HUES48 (cell line): ENCODE data around the gene CHRDL1.

Source experiments
- H3K27ac ChIP-seq: one replicate; pipeline ENCODE4 v1.7.0; 2013; ENCODE audit warnings: low read depth, low read length, inconsistent platforms
- H3K27me3 ChIP-seq: 2 replicates; pipeline ENCODE4 v1.6.1; 2013; ENCODE audit warnings: mild to moderate bottlenecking, low read length; ENCODE audit not compliant: control insufficient read depth, insufficient read depth
- H3K36me3 ChIP-seq: 2 replicates; pipeline ENCODE4 v1.6.1; 2013; ENCODE audit warnings: low read length; ENCODE audit not compliant: control insufficient read depth, insufficient read depth
- H3K4me1 ChIP-seq: 2 replicates; pipeline ENCODE4 v1.6.1; 2013; ENCODE audit warnings: mild to moderate bottlenecking, low read length; ENCODE audit not compliant: control insufficient read depth, insufficient read depth
- H3K4me3 ChIP-seq: 2 replicates; pipeline ENCODE4 v1.5.1; 2013; ENCODE audit warnings: mild to moderate bottlenecking, low read depth, low read length
- H3K9ac ChIP-seq: 2 replicates; pipeline ENCODE4 v1.6.1; 2013; ENCODE audit warnings: mild to moderate bottlenecking, low read depth, low read length, moderate library complexity
- H3K9me3 ChIP-seq: 2 replicates; pipeline ENCODE4 v1.6.1; 2013; ENCODE audit warnings: low read length; ENCODE audit not compliant: control insufficient read depth, insufficient read depth

The CHRDL1 gene

GRCh38 chrX:110743679-110744340, 51.8 kb downstream of the CHRDL1 start:
- Histone ChIP-seq H3K4me3 (no peak overlapping the region), H3K27me3 (peaks cover 4% of the 10 kb centered on the region; the same call in 1 of the 2 replicates), H3K27ac (no peak overlapping the region), H3K9ac (no peak overlapping the region), H3K36me3 (no peaks in the 10 kb centered on the region), H3K4me1 (no peaks in the 10 kb centered on the region), H3K9me3 (no peaks in the 10 kb centered on the region)

GRCh38 chrX:110741213-110741796, 54.3 kb downstream of the CHRDL1 start:
- Histone ChIP-seq H3K9ac (no peak overlapping the region), H3K4me1 (no peaks in the 10 kb centered on the region), H3K9me3 (no peaks in the 10 kb centered on the region), H3K27me3 (0 out of 2 replicates have a peak, but pooled peaks cover 3% of the 10 kb centered on the region), H3K4me3 (no peak overlapping the region), H3K36me3 (no peaks in the 10 kb centered on the region), H3K27ac (no peak overlapping the region)

- Histone ChIP-seq H3K4me1 (peaks cover 14% of the 10 kb centered on the region), H3K9me3 (no peaks in the 10 kb centered on the region), H3K4me3 (no peak overlapping the region), H3K36me3 (no peaks in the 10 kb centered on the region), H3K27ac (no peak overlapping the region), H3K27me3 (no peaks in the 10 kb centered on the region), H3K9ac (no peak overlapping the region)
Measured at GRCh38 chrX:110734894-110735541, 60.6 kb downstream of the CHRDL1 start.

- Histone ChIP-seq H3K4me1 (peaks cover 14% of the 10 kb centered on the region), H3K9ac (no peak overlapping the region), H3K27me3 (no peaks in the 10 kb centered on the region), H3K4me3 (no peak overlapping the region), H3K9me3 (no peaks in the 10 kb centered on the region), H3K27ac (no peak overlapping the region), H3K36me3 (no peaks in the 10 kb centered on the region)
Measured at GRCh38 chrX:110734271-110734670, 61.3 kb downstream of the CHRDL1 start.

GRCh38 chrX:110733166-110733565, 62.5 kb downstream of the CHRDL1 start:
- Histone ChIP-seq H3K27me3 (no peaks in the 10 kb centered on the region), H3K9ac (no peak overlapping the region), H3K27ac (no peak overlapping the region), H3K36me3 (no peaks in the 10 kb centered on the region), H3K9me3 (no peaks in the 10 kb centered on the region), H3K4me1 (peaks cover 14% of the 10 kb centered on the region), H3K4me3 (no peak overlapping the region)

- Histone ChIP-seq H3K9me3 (no peaks in the 10 kb centered on the region), H3K9ac (no peak overlapping the region), H3K36me3 (no peaks in the 10 kb centered on the region), H3K27me3 (no peaks in the 10 kb centered on the region), H3K4me1 (peaks cover 14% of the 10 kb centered on the region), H3K4me3 (no peak overlapping the region), H3K27ac (no peak overlapping the region)
Measured at GRCh38 chrX:110732266-110732665, 63.4 kb downstream of the CHRDL1 start.

- no peak overlapping the region for H3K9ac ChIP-seq
- H3K4me3 ChIP-seq, result no peak overlapping the region
- no peak overlapping the region for H3K27ac ChIP-seq
- no peaks in the 10 kb centered on the region for H3K36me3 ChIP-seq
- H3K27me3 ChIP-seq, result no peaks in the 10 kb centered on the region
- no peaks in the 10 kb centered on the region for H3K9me3 ChIP-seq
- 0 out of 2 replicates have a peak, but pooled peaks cover 3% of the 10 kb centered on the region for H3K4me1 ChIP-seq
Measured at GRCh38 chrX:110723844-110724243, 71.8 kb downstream of the CHRDL1 start.

- Histone ChIP-seq H3K9ac (no peak overlapping the region), H3K4me3 (no peak overlapping the region), H3K27ac (no peak overlapping the region), H3K36me3 (no peaks in the 10 kb centered on the region; the same call in 1 of the 2 replicates), H3K4me1 (0 out of 2 replicates have a peak, but pooled peaks cover 3% of the 10 kb centered on the region), H3K9me3 (no peaks in the 10 kb centered on the region), H3K27me3 (no peaks in the 10 kb centered on the region)
Measured at GRCh38 chrX:110722135-110722534, 73.5 kb downstream of the CHRDL1 start.

GRCh38 chrX:110713666-110714065, 82.0 kb downstream of the CHRDL1 start:
- H3K4me3 ChIP-seq, result no peak overlapping the region
- H3K27ac ChIP-seq, result no peak overlapping the region
- H3K36me3 ChIP-seq, result no peaks in the 10 kb centered on the region; the same call in 1 of the 2 replicates
- H3K27me3 ChIP-seq, result peaks cover 7% of the 10 kb centered on the region; the same call in 1 of the 2 replicates
- no peaks in the 10 kb centered on the region for H3K9me3 ChIP-seq
- no peaks in the 10 kb centered on the region for H3K4me1 ChIP-seq
- H3K9ac ChIP-seq, result no peak overlapping the region

GRCh38 chrX:110706446-110706845, 89.2 kb downstream of the CHRDL1 start:
- Histone ChIP-seq H3K4me1 (no peaks in the 10 kb centered on the region), H3K9ac (no peak overlapping the region)

GRCh38 chrX:110703641-110704040, 92.0 kb downstream of the CHRDL1 start:
- Histone ChIP-seq H3K27ac (no peak overlapping the region), H3K4me3 (no peak overlapping the region), H3K4me1 (no peaks in the 10 kb centered on the region), H3K27me3 (peaks cover 3% of the 10 kb centered on the region; the same call in 1 of the 2 replicates), H3K9me3 (no peaks in the 10 kb centered on the region), H3K36me3 (no peaks in the 10 kb centered on the region), H3K9ac (no peak overlapping the region)

More at GRCh38 chrX:110706446-110706845, 89.2 kb downstream of the CHRDL1 start:
- Histone ChIP-seq H3K4me3 (no peak overlapping the region), H3K27me3 (peaks cover 7% of the 10 kb centered on the region), H3K27ac (no peak overlapping the region), H3K9me3 (no peaks in the 10 kb centered on the region), H3K36me3 (no peaks in the 10 kb centered on the region)
